ENCODE data around the gene SNW1. TPM values are rescaled to one million over a fixed set of nuclear protein-coding genes. Genes with fewer than 3 reads are reported as not detected.

Gene SNW1
- total RNA-seq, result 10 to 100 TPM; 29.2 to 80.1 (median 69.8) TPM
- polyA plus RNA-seq, result 10 to 100 TPM; 55.7 to 87.8 TPM
- long read RNA-seq, donor 1, transcript SNW1-201 (14 exons, 2,163 nt), result major isoform, 67 of 114 reads
- long read RNA-seq, donor 1, partial matches to known transcripts, result 39 of 114 reads
- long read RNA-seq, donor 1, other reads (novel, unspliced or antisense), result 7 of 114 reads
- long read RNA-seq, donor 2, transcript SNW1-205 (13 exons, 1,855 nt), result minor isoform, 13 of 65 reads
- long read RNA-seq, donor 2, transcript SNW1-201 (14 exons, 2,163 nt), result major isoform, 24 of 65 reads
- long read RNA-seq, donor 2, partial matches to known transcripts, result 28 of 65 reads
- long read RNA-seq, donor 2, other reads (novel, unspliced or antisense), result 0 of 65 reads
- long read RNA-seq, donor 3, transcript SNW1-201 (14 exons, 2,163 nt), result major isoform, 69 of 82 reads
- long read RNA-seq, donor 3, partial matches to known transcripts, result 5 of 82 reads
- long read RNA-seq, donor 3, other reads (novel, unspliced or antisense), result 7 of 82 reads

- H3K4me1 ChIP-seq (ENCODE audit: insufficient read depth), result peaks cover 13% of the 10 kb centered on the region
- H3K27ac ChIP-seq, result peak within 1 kb of the TSS; percentile 69 to 84
- no peaks in the 10 kb centered on the region for H3K36me3 ChIP-seq
- H3K4me3 ChIP-seq, result peak within 1 kb of the TSS; percentile 91
- intact Hi-C loops (cut with DNase I), result no loop called here
- H3K9me3 ChIP-seq, result no peaks in the 10 kb centered on the region
- no peaks in the 10 kb centered on the region for H3K27me3 ChIP-seq
- 0% methylated on average over 60 of the region's 60 CpGs for WGBS, 3 donors
- TF ChIP-seq POLR2A (IDR thresholded peaks at IDR 0.05) (peak; percentile 77), CTCF (IDR thresholded peaks at IDR 0.05) (no peak), EP300 (IDR thresholded peaks at IDR 0.05) (no peak)
- DNase-seq, result peak; percentile 89 to 92 (median 90)
Observed at GRCh38 chr14:77760381-77761204, at the start of gene SNW1. Gene SNW1, minus strand, starts transcription at chr14:77761156. Its CDS starts 29 bp downstream, at chr14:77761127.

- 90 to 98% (median 91%) methylated on average over 1 of the region's 1 CpG for WGBS, 3 donors
- no peak for DNase-seq
- no peak for TF ChIP-seq POLR2A (IDR thresholded peaks at IDR 0.05)
- TF ChIP-seq EP300 (IDR thresholded peaks at IDR 0.05), result no peak
- TF ChIP-seq CTCF (IDR thresholded peaks at IDR 0.05), result no peak
- Histone ChIP-seq H3K27me3 (no peaks in the 10 kb centered on the region), H3K9me3 (no peaks in the 10 kb centered on the region), H3K4me3 (no peak overlapping the region), H3K4me1 (ENCODE audit: insufficient read depth) (no peaks in the 10 kb centered on the region), H3K36me3 (no peaks in the 10 kb centered on the region), H3K27ac (no peak overlapping the region)
- intact Hi-C loops (cut with DNase I), result no loop called here
Observed at GRCh38 chr14:77809011-77809410, 48.1 kb upstream of the SNW1 start.

GRCh38 chr14:77808250-77808649 lies 47.3 kb upstream of the SNW1 start:
- DNase-seq, result no peak
- H3K4me1 ChIP-seq (ENCODE audit: insufficient read depth), result no peaks in the 10 kb centered on the region
- H3K9me3 ChIP-seq, result no peaks in the 10 kb centered on the region
- no peak overlapping the region for H3K27ac ChIP-seq
- no peak overlapping the region for H3K4me3 ChIP-seq
- H3K36me3 ChIP-seq, result no peaks in the 10 kb centered on the region
- intact Hi-C loops (cut with DNase I), result no loop called here
- no peaks in the 10 kb centered on the region for H3K27me3 ChIP-seq
- TF ChIP-seq EP300 (IDR thresholded peaks at IDR 0.05) (no peak), CTCF (IDR thresholded peaks at IDR 0.05) (no peak), POLR2A (IDR thresholded peaks at IDR 0.05) (no peak)
- WGBS, 3 donors, result 95 to 100% (median 97%) methylated on average over 3 of the region's 3 CpGs

GRCh38 chr14:77805706-77806105 lies 44.8 kb upstream of the SNW1 start:
- DNase-seq, result no peak
- intact Hi-C loops (cut with DNase I), result no loop called here
- no peaks in the 10 kb centered on the region for H3K36me3 ChIP-seq
- no peaks in the 10 kb centered on the region for H3K27me3 ChIP-seq
- no peaks in the 10 kb centered on the region for H3K9me3 ChIP-seq
- no peaks in the 10 kb centered on the region for H3K4me1 ChIP-seq (ENCODE audit: insufficient read depth)
- WGBS, 3 donors, result 82 to 88% (median 85%) methylated on average over 6 of the region's 6 CpGs
- no peak overlapping the region for H3K4me3 ChIP-seq
- TF ChIP-seq EP300 (IDR thresholded peaks at IDR 0.05) (no peak), CTCF (IDR thresholded peaks at IDR 0.05) (no peak), POLR2A (IDR thresholded peaks at IDR 0.05) (no peak)
- no peak overlapping the region for H3K27ac ChIP-seq
